Left hindlimb (tissue), 1 donor: ENCODE measurements around the gene MDN1.
"Not testable (repeated sequence)": the region's sequence is repeated elsewhere in the genome, so short reads cannot be mapped to it uniquely, and the experiment has no call there.

ENCODE experiments used
- DNase-seq: peaks from one replicate; pipeline ENCODE4 v3.0.0-alpha.2; 2018

The MDN1 gene

DNA sequence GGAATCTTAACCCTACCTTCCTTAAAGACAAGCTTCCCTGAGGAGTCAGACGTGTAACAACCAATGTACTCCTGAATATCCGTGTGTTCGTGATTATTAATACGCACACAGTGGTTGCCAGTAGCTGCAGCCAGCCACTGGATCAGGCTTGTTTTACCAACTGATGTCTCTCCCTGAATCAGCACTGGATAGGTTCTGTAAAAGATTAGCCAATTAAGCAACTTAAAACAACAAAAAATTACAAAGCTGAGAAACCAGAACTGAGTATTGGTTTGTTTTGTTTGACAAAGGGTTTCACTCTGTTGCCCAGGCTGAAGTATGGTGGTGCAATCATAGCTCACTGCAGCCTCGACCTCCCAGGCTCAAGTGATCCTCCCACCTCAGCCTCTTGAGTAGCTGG is 69.3 kb downstream of the MDN1 start:
- DNase-seq, result no peak

- DNase-seq, result no peak
Observed at GRCh38 chr6:89749918-89750317, 69.7 kb downstream of the MDN1 start.

- no peak for DNase-seq
Observed at GRCh38 chr6:89745716-89746115, 73.9 kb downstream of the MDN1 start.

GRCh38 chr6:89745096-89745495 is 74.5 kb downstream of the MDN1 start:
- no peak for DNase-seq

DNA sequence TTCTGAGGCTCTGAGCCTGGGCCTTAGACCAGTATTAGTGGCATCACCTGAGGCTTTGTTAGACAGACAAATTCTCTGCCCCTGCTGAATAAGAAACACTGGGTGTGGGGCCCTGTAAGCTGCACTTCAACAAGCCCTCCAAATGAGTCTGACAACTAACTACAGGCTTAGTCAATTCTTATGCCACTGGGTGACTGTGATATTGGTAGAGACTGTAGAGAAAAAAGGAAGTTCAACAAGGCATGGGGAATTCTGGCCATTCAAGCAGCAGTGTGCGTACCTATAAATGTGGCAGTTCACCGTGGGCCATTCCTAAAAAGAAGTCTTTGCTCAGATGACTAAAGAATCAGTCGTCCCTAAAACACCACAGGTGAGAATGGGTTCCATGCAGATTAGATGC is 82.7 kb downstream of the MDN1 start:
- DNase-seq, result no peak

DNA sequence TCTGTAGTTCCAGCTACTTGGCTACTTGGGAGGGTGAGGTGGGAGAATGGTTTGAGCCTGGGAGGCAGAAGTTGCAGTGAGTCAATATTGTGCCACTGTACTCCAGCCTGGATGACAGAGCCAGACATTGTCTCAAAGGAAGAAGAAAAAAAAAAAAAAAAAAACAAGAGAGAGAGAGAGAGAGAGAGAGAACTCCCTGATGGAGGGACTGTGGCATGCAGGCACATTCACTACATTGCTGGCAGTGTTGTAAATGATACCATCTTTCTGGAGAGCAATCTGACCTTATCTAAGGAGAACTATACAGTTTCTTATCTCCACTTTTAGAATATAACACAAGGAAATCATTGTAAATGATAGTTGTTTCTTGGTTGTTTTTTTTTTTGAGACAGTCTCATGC is 85.1 kb downstream of the MDN1 start:
- DNase-seq, result no peak

DNA sequence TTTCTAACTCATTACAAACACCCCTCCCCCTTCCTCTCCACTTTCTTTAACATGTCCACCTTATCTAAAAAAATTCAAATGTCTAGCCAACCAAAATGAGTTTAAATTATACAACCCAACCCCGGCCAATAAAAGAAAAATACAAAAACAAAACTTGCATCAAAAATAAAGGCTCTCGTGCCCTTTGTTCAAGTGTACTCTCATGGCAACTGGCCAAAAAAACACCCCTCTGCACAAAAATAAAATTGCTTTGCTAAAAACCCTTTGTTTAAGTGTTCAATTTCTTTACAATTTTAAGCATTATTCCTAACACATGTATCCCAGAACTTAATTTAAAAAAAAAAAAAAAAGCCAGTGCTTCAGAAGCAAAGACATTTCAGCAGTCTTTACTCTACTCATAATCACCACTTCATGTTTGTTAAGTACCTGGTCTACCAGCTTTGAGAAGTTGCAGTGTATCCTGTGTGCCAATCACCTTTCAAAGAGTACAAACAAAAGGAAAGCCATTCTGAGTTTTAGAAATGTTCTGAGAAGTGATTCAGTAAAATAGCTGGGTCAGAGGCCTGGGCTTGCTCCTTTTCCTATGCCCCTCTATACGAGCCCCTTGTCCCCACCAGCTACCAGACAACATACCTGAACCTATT is 87.5 kb downstream of the MDN1 start:
- no peak for DNase-seq

GRCh38 chr6:89731262-89731661 is 88.3 kb downstream of the MDN1 start:
- not testable (repeated sequence) for DNase-seq

DNA sequence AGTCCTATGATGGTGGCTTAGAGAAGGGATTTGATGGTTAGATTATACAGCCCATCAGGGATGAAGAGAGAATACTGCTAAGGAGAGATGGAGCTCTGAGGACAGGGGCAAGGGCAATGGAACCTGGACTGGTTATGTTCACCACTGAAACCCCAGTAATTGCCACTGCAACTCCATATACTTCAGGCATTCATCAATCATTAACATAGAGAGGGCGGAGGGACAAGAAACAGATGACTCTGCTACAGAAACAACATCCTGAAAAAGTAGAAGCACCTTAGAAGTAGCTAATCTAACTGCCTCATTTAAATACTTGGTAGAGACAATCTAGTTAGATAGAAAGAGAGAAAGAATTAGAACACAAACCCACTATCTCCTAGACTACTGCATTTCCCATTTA is 89.8 kb downstream of the MDN1 start:
- no peak for DNase-seq

- no peak for DNase-seq
Observed at GRCh38 chr6:89727501-89727900, 92.1 kb downstream of the MDN1 start.

DNA sequence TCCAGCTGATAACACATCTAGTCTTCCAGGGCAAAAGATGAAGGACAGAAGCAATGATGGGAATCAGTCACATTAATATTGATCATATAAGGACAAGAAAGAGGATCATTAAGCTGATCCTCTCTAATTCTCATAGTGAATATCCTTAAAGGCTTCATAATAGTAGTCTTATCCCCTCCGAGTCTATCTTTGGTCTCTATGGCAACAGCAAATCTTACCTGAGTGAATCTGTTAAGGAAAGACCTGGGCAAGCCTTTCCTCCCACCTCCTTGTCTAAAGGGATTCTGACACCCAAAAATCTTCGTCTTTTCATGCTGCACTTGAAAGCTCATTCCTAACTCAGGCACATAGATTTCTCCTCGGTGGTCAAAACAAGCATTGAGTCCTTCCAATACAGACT is 94.6 kb downstream of the MDN1 start:
- DNase-seq, result no peak

- DNase-seq, result no peak
Observed at GRCh38 chr6:89723046-89723445, 96.5 kb downstream of the MDN1 start.

DNA sequence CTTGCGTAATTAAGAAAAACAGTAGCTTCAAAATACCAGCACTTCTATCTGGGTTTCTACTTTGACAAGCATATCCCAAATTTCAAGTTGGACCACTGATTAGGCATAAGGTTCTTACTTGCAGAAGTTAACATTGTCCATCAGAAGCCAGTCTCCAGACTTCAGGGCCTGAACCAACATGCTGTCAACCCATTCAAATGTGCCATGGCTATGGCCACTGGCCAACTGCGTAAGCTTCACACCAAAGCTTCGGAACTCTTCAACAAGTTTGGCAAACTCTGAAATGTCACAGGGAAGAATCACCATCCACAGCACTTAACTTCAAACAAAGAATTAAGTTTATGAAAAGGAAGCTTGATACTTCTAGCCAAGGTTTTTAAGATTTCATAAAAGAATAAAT is 103.1 kb downstream of the MDN1 start:
- no peak for DNase-seq

- no peak for DNase-seq
Observed at GRCh38 chr6:89711801-89712200, 107.8 kb downstream of the MDN1 start.

- no peak for DNase-seq
Observed at GRCh38 chr6:89708316-89708715, 111.3 kb downstream of the MDN1 start.

DNA sequence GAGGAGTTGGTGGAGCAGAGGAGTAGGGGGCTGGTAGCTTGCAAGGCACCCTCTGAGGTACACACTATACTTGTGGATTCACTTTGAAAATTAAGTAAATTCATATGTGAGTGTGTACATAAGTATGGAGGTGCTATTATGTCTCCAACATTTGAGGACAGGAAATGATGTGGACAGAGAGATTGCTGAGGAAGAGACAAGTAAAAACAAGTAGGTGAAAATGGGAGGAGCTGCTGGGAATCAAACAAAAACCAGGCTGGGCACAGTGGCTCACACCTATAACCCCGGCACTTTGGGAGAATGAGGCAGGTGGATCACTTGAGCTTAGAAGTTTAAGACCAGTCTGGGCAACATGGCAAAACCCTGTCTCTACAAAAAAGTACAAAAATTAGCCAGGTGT is 111.8 kb downstream of the MDN1 start:
- no peak for DNase-seq

DNA sequence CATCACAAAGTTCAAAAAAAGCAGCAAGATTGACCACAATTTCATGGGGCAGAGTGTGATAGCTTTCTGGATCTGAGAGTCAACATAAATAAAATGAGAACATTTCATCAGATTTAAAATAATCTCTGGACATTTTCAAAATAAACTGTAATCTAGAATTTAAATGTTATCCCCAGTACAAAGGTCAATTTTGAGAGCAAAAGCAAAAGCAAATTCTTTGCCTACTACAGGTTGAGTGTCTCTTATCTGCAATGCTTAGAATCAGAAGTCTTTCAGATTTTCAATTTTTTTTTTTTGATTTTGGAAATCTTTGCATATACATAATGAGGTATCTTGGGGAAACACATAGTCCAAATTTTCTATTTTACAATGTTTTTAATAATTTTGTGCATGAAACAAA is 113.5 kb downstream of the MDN1 start:
- DNase-seq, result no peak

DNA sequence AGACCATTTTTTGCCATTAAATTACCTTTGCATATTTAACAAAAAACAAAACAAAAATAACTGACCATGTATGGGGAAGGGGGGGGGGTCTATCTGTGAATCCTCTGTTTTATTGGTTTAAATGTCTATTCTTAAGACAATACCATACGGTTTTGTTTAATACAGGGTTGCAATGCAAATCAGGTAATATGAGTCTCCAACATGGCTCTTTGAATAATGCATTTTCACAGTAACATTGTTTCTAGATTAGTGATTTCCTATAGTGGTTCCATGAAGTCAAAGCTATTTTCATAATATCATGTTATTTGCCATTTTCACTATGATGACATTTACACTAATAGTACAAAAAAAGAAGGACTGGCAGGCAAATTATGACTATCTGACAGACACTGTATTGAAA is 116.3 kb downstream of the MDN1 start:
- no peak for DNase-seq

- DNase-seq, result no peak
Observed at GRCh38 chr6:89702349-89702748, 117.2 kb downstream of the MDN1 start.

DNA sequence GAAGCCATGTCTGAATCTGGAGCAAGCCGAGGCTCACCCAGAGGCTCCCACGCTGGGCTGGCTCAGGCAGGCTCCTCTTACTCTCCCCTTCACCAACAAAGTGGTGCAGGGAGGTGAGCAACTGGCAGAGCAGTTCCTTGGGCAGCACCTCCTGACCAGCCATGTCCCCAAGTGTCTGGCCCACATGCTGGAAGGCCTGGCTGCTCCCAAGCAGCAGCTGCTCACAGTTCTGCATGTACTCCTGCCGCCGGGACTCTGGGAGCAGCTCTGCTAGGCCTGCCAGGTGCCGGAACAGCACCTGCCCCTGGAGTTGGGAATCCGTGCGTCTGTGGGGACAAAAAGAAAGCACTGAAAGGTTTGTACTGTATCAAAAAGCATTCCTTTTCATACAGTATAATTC is 123.9 kb downstream of the MDN1 start:
- DNase-seq, result no peak

GRCh38 chr6:89694428-89694827 is 125.2 kb downstream of the MDN1 start:
- DNase-seq, result no peak

DNA sequence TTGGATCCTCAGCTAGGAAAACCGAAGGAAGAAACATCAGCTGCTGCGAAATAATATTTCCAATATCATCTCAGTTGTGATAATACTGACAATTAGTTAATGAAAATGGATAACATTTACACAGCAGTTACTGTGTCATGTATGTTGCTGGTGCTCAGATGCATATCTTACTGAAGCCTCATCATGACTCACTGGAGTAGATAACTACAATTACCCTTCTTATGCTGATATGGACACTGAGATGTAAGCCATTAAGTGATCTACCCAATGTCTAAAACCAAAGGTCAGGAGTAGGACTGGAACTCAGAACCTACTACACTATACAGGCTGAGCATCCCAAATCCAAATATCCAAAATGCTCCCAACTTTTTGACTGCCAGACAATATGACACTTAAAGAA is 126.4 kb downstream of the MDN1 start:
- no peak for DNase-seq

DNA sequence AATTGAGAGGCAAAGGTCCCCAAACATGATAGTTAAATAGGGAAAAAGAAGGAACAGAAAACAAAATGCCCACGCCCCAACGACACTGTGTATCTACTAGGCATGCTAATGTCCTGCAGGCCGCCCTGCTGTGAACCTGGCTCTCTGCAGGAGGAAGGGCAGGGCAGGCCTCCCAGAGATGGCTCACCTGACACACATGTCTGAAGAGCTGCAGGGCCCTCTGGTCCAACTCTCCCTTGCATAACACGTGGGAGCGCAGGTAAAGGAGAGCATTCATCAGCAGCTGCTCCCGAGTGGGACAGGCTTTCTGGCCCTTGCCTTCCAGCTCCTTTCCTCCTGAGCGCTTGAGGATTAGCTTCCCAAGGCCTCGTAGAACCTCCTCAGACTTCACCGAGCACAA is 127.3 kb downstream of the MDN1 start:
- no peak for DNase-seq

DNA sequence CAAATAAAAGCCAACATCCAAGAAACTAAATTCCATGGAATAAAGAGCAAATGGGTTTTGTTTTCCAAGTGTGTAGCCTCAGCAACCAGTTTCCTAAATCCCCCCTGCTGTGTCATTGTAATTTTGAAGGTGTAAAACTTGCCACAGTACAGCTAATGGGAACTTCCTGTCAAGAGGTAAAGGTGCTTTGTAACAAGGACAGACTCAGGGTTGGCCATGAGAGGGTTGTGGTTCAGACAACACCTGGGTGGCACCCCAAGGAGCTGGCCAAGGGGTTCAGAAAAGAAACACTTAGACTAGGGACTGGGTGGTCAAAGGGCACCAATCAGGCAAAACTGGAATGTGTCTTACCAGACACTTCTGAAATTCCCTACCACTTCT is 128.7 kb downstream of the MDN1 start:
- no peak for DNase-seq

- DNase-seq, result no peak
Observed at GRCh38 chr6:89689732-89690131, 129.9 kb downstream of the MDN1 start.

GRCh38 chr6:89688328-89688727 is 131.3 kb downstream of the MDN1 start:
- DNase-seq, result no peak
